ENCODE results near the gene SORL1. TPM values are rescaled to one million over a fixed set of nuclear protein-coding genes. Genes with fewer than 3 reads are reported as not detected.

The SORL1 gene
- total and polyA plus RNA-seq, 2 experiments from 2014 or later: 0.26 to 0.54 TPM

DNA sequence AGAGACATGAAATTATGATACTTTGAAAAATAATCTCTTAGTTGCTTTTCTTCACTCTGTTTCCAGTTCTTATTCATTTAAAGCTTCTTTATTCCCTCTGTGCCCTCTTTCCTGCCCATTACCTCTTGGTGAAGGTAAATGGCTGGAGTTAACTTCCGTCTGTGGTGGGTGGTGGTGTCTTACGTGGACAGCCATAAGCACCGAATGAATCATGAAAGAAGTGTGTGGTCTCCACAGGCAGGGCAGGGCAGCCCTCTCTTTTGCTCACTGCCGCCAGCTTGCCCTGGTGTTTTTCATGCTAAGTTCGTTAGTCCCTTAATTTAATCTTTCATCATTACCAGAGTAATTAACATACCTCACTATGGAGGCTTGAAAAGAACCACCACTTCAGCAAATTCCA lies 99.3 kb downstream of the SORL1 start:
- Histone ChIP-seq H3K9me3 (ENCODE audit: low read depth) (no peaks in the 10 kb centered on the region), H3K4me2 (ENCODE audit: unreplicated experiment) (no peak overlapping the region), H3K79me2 (ENCODE audit: insufficient read depth) (no peaks in the 10 kb centered on the region), H2AFZ (no peak overlapping the region), H3K4me3 (no peak overlapping the region), H3K9ac (no peak overlapping the region), H3K27ac (no peak overlapping the region), H3F3A (ENCODE audit: insufficient read depth) (no peaks in the 10 kb centered on the region), H3K36me3 (ENCODE audit: low read depth) (no peaks in the 10 kb centered on the region), H3K4me1 (ENCODE audit: insufficient read depth) (no peaks in the 10 kb centered on the region), H3K27me3 (replicated peaks; ENCODE audit: insufficient read depth) (peaks cover 29% of the 10 kb centered on the region; the same call in 1 of the 2 replicates), H4K20me1 (ENCODE audit: insufficient read depth) (no peaks in the 10 kb centered on the region), H3K9me2 (ENCODE audit: insufficient read depth) (no peaks in the 10 kb centered on the region)
- no peak for DNase-seq
- WGBS, 2 experiments (ENCODE audit: low coverage in 1 of 2, low lambda C conversion rate in 2 of 2, missing lambda C conversion rate in 2 of 2): 74% methylated on average over 5 of the region's 5 CpGs
- in situ Hi-C loops (cut with MboI): no loop called here
- no peak for TF ChIP-seq EZH2phosphoT487 (IDR thresholded peaks at IDR 0.05; ENCODE audit: insufficient read depth, low read depth)

DNA sequence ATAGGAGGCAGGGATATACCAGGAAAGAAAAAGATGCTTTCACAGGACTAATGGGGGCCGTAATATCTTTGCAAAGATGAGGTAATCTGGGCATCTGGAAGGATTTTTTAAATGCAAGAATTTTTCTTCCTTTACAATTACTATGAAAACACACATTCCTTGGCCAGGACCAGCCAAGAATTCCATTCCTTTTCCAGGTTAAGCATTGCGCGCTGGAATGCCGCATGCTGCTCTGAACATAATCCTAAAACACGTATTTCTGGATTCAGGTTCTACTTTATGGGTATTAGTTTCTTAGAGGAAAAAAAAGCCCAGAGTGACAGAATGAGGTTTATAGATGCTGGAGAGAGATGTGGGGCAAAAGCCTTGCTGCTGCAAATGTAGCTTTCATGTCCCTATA lies 100.0 kb downstream of the SORL1 start:
- no peak for TF ChIP-seq EZH2 (IDR thresholded peaks at IDR 0.05; ENCODE audit: insufficient read depth, poor library complexity, severe bottlenecking)
- no peak for TF ChIP-seq EZH2phosphoT487 (IDR thresholded peaks at IDR 0.05; ENCODE audit: insufficient read depth, low read depth)
- Histone ChIP-seq H3K27ac (no peak overlapping the region), H3K9ac (no peak overlapping the region), H3K9me2 (ENCODE audit: insufficient read depth) (no peaks in the 10 kb centered on the region), H3F3A (ENCODE audit: insufficient read depth) (no peaks in the 10 kb centered on the region), H3K4me3 (no peak overlapping the region), H4K20me1 (ENCODE audit: insufficient read depth) (no peaks in the 10 kb centered on the region), H3K27me3 (replicated peaks; ENCODE audit: insufficient read depth) (peaks cover 28% of the 10 kb centered on the region; the same call in 1 of the 2 replicates), H3K4me1 (ENCODE audit: insufficient read depth) (no peaks in the 10 kb centered on the region), H3K9me3 (ENCODE audit: low read depth) (no peaks in the 10 kb centered on the region), H3K79me2 (ENCODE audit: insufficient read depth) (no peaks in the 10 kb centered on the region), H3K36me3 (ENCODE audit: low read depth) (no peaks in the 10 kb centered on the region), H3K4me2 (ENCODE audit: unreplicated experiment) (no peak overlapping the region), H2AFZ (no peak overlapping the region)
- 88 to 92% methylated on average over 5 of the region's 5 CpGs for WGBS, 2 experiments (ENCODE audit: low coverage in 1 of 2, low lambda C conversion rate in 2 of 2, missing lambda C conversion rate in 2 of 2)
- no peak for DNase-seq
- in situ Hi-C loops (cut with MboI): no loop called here

DNA sequence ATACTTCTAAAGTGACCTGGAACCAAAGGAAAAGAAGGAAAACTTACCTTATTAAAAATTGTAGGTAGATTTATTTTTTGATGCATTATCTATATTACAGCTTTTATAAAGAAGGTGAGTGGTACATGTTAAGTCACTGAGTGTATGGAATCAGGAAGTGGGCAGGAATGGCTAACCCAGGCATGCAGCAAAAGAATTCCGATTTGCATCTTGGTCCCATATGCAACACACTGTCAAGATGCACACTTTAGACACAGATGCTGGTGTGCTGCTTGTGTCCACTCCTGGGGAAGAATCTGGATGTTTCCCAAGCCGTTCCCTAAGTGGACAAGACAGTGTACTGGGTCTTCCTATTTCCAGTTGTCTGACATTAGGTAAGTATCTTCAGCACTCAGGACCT lies 100.5 kb downstream of the SORL1 start:
- Histone ChIP-seq H3K4me2 (ENCODE audit: unreplicated experiment) (no peak overlapping the region), H3K9ac (no peak overlapping the region), H3K4me3 (no peak overlapping the region), H3K79me2 (ENCODE audit: insufficient read depth) (no peaks in the 10 kb centered on the region), H3K9me2 (ENCODE audit: insufficient read depth) (no peaks in the 10 kb centered on the region), H3K9me3 (ENCODE audit: low read depth) (no peaks in the 10 kb centered on the region), H2AFZ (no peak overlapping the region), H3K36me3 (ENCODE audit: low read depth) (no peaks in the 10 kb centered on the region), H3K27me3 (replicated peaks; ENCODE audit: insufficient read depth) (peaks cover 33% of the 10 kb centered on the region; the same call in 1 of the 2 replicates), H4K20me1 (ENCODE audit: insufficient read depth) (no peaks in the 10 kb centered on the region), H3K27ac (no peak overlapping the region), H3F3A (ENCODE audit: insufficient read depth) (no peaks in the 10 kb centered on the region), H3K4me1 (ENCODE audit: insufficient read depth) (no peaks in the 10 kb centered on the region)
- no peak for TF ChIP-seq EZH2 (IDR thresholded peaks at IDR 0.05; ENCODE audit: insufficient read depth, poor library complexity, severe bottlenecking)
- TF ChIP-seq EZH2phosphoT487 (IDR thresholded peaks at IDR 0.05; ENCODE audit: insufficient read depth, low read depth): no peak
- 81 to 95% methylated on average over 2 of the region's 2 CpGs for WGBS, 2 experiments (ENCODE audit: low coverage in 1 of 2, low lambda C conversion rate in 2 of 2, missing lambda C conversion rate in 2 of 2)
- in situ Hi-C loops (cut with MboI): no loop called here
- DNase-seq: no peak

DNA sequence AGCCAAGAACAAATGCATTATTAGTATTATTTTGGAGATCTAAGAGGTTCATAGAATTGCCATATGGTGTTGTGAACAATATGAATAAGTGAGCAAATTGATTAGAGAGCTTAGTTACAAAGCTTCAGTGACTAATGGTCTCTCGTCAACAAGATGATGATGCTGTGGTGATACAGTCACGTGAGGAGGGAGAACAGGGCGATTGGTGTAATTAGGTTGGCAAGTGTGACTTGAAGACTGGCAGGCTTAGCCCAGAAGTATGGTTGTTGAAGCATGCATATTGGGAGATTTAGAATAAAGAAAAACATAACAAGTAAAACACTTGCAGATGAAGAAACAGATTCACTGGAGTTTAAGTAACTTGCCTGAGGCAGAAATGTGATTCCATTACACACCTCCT lies 101.3 kb downstream of the SORL1 start:
- DNase-seq: no peak
- no peaks in the 10 kb centered on the region for H3K36me3 ChIP-seq (ENCODE audit: low read depth)
- H3K9me3 ChIP-seq (ENCODE audit: low read depth): no peaks in the 10 kb centered on the region
- H3K27ac ChIP-seq: no peak overlapping the region
- no peaks in the 10 kb centered on the region for H4K20me1 ChIP-seq (ENCODE audit: insufficient read depth)
- no peaks in the 10 kb centered on the region for H3K79me2 ChIP-seq (ENCODE audit: insufficient read depth)
- in situ Hi-C loops (cut with MboI): no loop called here
- H3K9ac ChIP-seq: no peak overlapping the region
- H3K9me2 ChIP-seq (ENCODE audit: insufficient read depth): no peaks in the 10 kb centered on the region
- TF ChIP-seq EZH2phosphoT487 (IDR thresholded peaks at IDR 0.05; ENCODE audit: insufficient read depth, low read depth): no peak
- no peak for TF ChIP-seq EZH2 (IDR thresholded peaks at IDR 0.05; ENCODE audit: insufficient read depth, poor library complexity, severe bottlenecking)
- no peak overlapping the region for H3K4me2 ChIP-seq (ENCODE audit: unreplicated experiment)
- no peak overlapping the region for H3K4me3 ChIP-seq
- H3K4me1 ChIP-seq (ENCODE audit: insufficient read depth): no peaks in the 10 kb centered on the region
- WGBS, 2 experiments (ENCODE audit: low coverage in 1 of 2, low lambda C conversion rate in 2 of 2, missing lambda C conversion rate in 2 of 2): 32 to 34% methylated on average over 3 of the region's 3 CpGs
- H3F3A ChIP-seq (ENCODE audit: insufficient read depth): no peaks in the 10 kb centered on the region
- H3K27me3 ChIP-seq (replicated peaks; ENCODE audit: insufficient read depth): peaks cover 34% of the 10 kb centered on the region; the same call in 1 of the 2 replicates
- no peak overlapping the region for H2AFZ ChIP-seq

DNA sequence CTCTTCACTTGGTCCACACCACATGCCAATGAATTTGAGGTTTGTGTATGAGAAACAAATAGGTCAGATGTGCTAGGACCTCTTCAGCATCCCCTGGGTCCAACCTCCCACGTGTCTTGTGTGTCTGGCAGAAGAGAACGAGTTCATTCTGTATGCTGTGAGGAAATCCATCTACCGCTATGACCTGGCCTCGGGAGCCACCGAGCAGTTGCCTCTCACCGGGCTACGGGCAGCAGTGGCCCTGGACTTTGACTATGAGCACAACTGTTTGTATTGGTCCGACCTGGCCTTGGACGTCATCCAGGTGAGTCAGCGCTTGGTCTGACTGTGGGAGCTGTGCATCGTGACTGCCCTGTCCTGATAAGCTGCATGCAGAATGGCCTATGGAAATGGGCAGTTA lies 101.7 kb downstream of the SORL1 start:
- Histone ChIP-seq H3K4me1 (ENCODE audit: insufficient read depth) (no peaks in the 10 kb centered on the region), H3K4me2 (ENCODE audit: unreplicated experiment) (no peak overlapping the region), H3K79me2 (ENCODE audit: insufficient read depth) (no peaks in the 10 kb centered on the region), H3K36me3 (ENCODE audit: low read depth) (no peaks in the 10 kb centered on the region), H3K9me2 (ENCODE audit: insufficient read depth) (no peaks in the 10 kb centered on the region), H3K9me3 (ENCODE audit: low read depth) (no peaks in the 10 kb centered on the region), H4K20me1 (ENCODE audit: insufficient read depth) (no peaks in the 10 kb centered on the region), H2AFZ (no peak overlapping the region), H3K27me3 (replicated peaks; ENCODE audit: insufficient read depth) (peaks cover 36% of the 10 kb centered on the region), H3K9ac (no peak overlapping the region), H3K4me3 (no peak overlapping the region), H3K27ac (no peak overlapping the region), H3F3A (ENCODE audit: insufficient read depth) (no peaks in the 10 kb centered on the region)
- in situ Hi-C loops (cut with MboI): no loop called here
- TF ChIP-seq EZH2phosphoT487 (IDR thresholded peaks at IDR 0.05; ENCODE audit: insufficient read depth, low read depth) (no peak), EZH2 (IDR thresholded peaks at IDR 0.05; ENCODE audit: insufficient read depth, poor library complexity, severe bottlenecking) (no peak)
- DNase-seq: no peak
- WGBS, 2 experiments (ENCODE audit: low coverage in 1 of 2, low lambda C conversion rate in 2 of 2, missing lambda C conversion rate in 2 of 2): 74 to 76% methylated on average over 11 of the region's 11 CpGs

Measured in GM23248 (cell line).